Germinal center (tissue), 1 donor: ENCODE data around the gene SLC25A20.
"Not testable (repeated sequence)": the region's sequence is repeated elsewhere in the genome, so short reads cannot be mapped to it uniquely, and the experiment has no call there.

Experiments used
- DNase-seq: peaks from one replicate; pipeline ENCODE4 v3.0.0; 2012; ENCODE audit warnings: mixed read lengths, low spot score

Gene SLC25A20

DNA sequence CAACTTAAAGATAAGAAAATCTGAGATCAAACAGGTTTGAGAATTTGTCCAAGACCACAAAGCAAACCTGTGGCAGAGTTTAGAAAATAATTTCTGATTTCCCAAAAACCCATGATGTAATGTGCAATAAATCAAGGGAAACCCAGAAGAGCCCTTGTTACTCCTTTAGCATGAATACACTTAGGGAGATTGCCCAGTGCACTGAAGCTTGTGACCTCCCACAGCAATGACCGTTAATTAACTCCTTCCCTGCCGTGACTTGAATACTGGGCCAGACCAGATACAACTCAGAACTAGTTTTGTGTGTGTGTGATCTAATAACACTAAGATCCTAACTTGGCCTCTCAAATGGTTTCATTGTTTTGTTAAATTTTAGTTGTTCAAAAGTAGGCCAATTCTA lies 53.5 kb downstream of the SLC25A20 start:
- DNase-seq: no peak

DNA sequence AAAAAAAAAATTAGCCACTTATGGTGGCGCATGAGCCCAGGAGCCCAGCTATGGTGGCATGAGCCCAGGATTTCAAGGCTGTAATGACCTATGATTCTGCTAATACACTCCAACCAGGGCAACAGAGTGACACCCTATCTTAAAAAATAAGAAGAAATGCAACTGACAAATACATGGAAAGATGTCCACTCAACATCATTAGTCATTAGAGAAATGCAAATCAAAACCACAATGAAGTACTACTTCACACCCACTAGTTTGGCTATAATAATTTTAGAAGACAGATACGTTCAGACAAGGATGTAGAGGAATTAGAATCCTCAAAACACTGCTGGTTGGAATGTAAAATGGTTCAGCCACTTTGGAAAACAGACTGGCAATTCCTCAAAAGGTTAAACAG lies 61.5 kb downstream of the SLC25A20 start:
- DNase-seq: no peak

DNA sequence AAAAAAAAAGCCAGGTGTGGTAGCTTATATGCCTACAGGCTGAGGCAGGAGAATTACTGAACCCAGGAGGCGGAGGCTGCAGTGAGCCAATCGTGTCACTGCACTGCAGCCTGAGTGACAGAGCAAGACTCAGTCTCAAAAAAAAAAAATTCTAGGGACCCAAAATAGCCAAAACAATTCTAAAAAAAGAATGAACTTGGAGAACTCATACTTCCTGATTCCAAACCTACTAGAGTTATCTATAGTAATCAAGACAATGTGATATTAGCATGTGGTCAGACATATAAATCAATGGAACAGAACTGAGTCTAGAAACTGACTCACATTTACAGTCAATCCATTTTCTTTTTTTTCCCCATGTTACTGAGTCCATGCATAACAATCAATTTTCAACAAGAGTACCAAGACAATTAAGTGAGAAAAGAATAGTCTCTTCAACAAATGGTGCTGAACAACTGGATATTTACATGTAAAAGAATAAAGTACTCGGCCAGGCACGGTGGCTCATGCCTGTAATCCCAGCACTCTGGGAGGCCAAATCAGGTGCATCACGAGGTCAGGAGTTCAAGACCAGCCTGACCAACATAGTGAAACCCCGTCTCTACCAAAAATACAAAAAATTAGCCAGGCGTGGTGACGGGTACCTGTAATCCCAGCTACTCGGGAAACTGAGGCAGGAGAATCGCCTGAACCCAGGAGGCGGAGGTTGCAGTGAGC lies 62.9 kb downstream of the SLC25A20 start:
- DNase-seq: no peak

DNA sequence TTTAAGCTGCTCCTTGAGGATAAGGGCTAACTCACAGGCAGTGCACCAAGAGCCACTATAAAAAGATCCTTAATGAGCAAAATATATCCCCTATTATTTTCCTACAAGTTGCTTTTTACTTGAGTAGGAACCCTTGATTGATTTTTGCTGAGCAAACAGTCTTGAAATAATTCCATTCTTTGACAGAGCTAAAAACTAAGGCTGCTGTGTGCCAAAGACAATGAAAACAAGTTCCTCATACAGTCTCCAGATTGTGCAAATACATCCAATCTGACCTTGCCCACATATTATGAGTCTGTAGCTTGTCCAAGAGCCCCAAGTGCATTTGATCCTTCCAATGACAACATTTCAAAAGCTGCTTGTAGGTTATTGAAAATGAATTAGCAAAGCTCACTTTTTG lies 66.0 kb downstream of the SLC25A20 start:
- DNase-seq: no peak

DNA sequence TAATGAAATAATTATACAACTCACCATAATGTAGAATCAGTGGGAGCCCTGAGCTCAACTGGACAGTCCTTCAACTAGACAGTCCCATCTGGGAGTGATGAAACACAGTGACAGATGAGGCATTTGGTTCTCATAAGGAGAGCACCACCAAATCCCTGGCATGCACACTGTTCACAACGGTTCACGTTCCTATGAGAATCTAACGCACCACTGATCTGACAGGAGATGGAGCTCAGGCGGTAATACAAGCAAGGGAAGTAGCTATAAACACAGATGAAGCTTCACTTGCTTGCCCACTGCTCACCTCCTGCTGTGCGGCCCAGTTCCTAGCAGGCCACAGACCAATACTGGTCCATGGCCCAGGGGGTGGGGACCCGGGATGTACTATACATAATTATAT lies 68.0 kb downstream of the SLC25A20 start:
- DNase-seq: no peak

DNA sequence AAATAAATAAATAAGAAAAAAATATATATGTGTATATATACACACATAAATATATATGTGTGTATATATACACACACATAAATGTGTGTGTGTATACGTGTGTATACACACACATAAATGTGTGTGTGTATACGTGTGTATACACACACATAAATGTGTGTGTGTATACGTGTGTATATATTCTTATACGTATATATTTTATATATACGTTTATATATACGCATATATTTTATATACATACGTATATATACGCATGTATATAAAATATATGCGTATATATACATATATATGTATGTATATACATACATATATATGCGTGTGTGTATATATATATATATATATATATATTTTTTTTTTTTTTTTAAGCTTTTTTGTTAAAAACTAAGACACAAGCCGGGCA lies 69.2 kb downstream of the SLC25A20 start:
- DNase-seq: not testable (repeated sequence)

DNA sequence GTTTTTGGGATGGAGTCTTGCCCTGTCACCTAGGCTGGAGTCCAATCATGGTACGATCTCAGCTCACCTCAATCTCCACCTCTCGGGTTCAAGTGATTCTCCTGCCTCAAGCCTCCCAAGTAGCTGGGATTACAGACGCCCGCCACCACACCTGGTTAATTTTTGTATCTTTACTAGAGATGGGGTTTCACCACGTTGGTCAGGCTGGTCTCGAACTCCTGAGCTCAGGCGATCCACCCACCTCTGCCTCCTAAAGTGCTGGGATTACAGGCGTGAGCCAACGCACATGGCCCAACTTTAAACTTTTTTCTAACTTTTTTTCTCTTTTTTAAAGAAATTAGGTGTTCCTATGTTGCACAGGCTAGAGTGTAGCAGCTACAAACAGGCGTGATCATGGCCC lies 70.8 kb downstream of the SLC25A20 start:
- not testable (repeated sequence) for DNase-seq

DNA sequence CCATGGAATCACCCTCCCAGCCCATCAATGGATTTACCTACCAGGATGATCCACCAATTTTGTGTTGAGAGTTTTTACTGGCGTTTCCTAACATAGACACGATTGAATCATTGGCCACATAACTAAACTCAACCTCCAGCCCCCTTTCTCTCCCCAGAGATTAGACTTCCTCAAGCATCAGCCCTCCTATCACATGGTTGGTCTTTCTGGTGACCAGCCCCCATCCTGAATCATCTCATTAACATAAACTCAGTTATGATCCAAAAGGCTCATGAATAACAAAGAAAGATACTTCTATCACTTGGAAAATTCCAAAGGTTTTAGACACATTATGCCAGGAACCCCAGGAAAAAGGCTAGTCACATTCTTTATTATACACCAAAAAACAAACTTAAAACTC lies 72.2 kb downstream of the SLC25A20 start:
- DNase-seq: no peak

DNA sequence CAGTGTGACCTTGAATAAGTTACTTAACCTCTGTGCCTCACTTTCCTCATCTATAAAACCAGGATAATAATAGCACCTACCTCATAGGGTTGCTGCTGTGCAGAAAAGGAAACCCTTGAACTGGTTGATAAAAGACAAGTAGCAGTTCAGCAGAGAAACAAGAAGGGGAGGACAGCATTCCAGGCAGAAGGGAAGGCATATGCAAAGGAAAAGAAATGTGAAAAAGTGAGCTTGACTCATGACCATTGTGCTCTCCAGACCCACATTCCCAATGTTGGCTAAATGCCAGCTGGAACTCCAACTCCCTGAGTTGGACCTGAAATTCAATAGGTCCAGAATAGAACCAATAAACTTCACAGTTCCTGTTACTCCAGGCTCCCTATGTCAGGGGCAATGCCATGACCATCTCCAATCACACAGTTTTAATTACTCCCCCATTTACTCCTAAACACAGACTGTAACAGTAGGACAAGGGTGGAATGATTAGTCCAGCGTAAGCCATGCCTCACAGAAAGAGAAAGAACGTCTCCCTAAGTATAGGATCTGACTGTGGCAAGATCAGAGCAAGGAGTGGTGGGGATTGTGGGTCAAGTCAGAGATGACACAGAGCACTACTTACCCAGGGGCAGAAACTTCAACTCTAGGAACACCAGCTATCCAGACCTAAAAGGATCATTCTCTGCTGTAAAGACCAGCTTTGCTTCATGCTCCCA lies 77.9 kb downstream of the SLC25A20 start:
- no peak for DNase-seq

DNA sequence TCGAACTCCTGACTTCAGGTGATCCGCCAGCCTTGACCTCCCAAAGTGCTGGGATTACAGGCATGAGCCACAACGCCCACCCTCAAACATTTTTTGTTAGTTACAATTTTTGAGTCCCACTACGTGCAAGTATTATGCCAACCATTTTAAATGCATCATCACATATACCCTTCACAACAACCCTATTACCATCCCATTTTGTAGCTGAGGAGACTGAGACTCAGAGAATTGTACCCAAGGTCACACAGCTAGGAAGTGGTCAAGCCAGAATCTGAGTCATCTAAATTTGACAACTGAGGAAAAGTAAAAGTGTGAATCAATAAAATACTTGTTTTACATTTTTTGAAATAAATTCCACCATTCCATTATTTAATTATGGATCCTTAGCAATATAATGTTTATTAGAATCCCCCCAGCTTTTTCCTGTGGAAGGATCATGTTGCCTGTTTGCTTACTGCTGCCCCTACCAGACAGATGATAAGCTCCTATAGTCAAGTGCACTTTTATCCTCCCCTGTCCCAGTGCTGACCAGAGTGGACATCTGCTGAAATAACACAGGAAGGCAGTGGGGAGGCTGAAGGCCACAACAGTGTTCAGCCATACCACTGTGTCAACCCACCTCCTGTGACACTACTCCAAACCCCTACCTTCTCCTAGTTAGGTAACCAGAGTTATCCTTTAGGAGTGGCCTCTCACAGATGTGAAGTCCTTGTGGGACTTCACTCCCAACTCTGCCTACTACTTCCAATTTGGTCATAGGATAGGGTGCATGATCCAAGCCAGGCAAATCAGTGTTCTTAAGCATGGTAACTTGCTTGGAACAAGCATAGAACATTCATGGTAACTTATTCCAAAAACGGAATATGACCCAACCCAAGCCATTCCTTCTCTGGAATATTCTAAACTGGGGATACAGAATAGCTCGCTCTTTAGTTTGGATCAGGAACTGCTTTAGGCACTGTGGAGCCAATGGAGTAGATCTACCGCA lies 79.2 kb downstream of the SLC25A20 start:
- no peak for DNase-seq

DNA sequence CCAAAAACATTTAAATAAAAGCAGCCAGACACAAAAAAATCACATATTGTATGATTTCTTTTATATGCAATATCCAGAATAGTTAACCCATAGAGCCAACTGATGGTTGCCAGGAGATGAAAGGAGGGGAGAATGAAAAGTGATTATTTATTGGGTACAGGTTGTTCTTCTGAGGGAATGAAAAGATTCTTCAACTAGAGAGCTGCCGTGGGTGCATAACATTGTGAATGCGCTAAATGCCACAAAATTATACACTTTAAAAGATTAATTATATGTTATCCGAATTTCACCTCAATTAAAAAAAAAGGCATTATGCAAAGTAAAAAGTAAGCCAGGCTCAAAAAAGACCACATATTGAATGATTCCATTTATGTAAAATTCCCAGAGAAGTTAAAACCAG lies 87.2 kb downstream of the SLC25A20 start:
- DNase-seq: no peak
